Stimulated activated CD4-positive, alpha-beta T cell treated with anti-CD3 and anti-CD28 coated beads, TNF-alpha, amount 100 ng/mL, for 48 hours (primary cell): Measurements from ENCODE around the gene ARL15.

Experiments used
- DNase-seq, 3 donors: peaks; one replicate each; pipeline ENCODE4 v3.0.0-alpha.2; 2020; ENCODE audit warnings: low read depth in 3 of 3

Gene ARL15

DNA sequence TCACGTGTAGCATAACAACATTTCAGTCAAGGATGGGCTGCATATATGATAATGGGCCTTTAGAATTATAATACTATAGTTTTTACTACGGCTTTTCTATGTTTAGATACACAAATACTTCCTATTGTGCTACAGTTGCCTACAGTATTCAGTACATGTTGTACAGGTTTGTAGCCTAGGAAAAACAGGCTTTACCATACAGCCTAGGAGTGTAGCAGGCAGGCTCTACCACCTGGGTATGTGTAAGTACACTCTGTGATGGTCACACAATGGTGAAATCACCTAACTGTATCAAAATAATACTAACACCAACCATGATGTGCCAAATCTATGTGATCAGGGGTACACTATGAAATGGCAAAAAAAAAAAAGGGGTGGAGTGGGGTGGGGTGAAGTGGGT is 372.9 kb downstream of the ARL15 start:
- DNase-seq: no peak

- no peak for DNase-seq
These were observed 373.7 kb downstream of the ARL15 start for GRCh38 chr5:53936481-53937352.

- no peak for DNase-seq
These were observed 376.1 kb downstream of the ARL15 start for GRCh38 chr5:53934151-53934820.

GRCh38 chr5:53932351-53932750 is 378.0 kb downstream of the ARL15 start:
- no peak for DNase-seq

DNA sequence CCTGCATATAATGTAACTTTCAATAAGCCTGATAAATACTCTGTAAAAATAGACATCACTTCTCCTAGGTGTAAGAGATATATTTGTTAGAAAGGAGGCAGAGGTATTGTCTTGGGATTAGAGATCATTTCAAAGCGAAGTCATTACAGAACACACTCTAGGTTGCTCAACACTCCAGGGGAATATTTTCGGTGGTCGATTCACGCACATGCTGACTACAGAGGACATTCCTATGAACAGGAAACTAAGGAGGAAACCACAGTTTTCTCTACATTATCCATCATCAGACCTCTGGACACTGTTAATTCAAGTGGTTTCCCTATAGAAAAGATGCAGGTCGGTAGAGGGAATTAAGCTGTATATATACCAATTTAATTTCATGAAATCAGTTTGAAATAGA is 379.9 kb downstream of the ARL15 start:
- DNase-seq: no peak

DNA sequence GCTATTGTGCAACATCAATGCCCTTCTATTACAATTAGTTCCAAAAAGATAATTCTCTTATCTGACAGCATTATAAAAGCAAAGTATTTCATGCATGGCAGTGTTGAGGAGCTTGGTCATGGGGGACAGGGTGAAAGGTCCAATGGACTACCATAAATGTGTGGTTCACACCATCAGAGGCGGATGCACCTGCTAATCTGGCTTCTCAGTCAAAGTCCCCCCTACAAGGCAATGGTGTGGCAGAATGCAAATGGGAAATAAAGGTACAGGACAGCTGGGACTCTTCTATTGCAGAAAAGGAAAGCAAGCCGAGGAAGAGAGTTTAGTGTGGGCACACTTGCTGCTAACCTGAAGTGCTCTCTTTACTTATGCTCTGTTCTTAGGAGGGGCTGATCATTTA is 380.8 kb downstream of the ARL15 start:
- DNase-seq: no peak

DNA sequence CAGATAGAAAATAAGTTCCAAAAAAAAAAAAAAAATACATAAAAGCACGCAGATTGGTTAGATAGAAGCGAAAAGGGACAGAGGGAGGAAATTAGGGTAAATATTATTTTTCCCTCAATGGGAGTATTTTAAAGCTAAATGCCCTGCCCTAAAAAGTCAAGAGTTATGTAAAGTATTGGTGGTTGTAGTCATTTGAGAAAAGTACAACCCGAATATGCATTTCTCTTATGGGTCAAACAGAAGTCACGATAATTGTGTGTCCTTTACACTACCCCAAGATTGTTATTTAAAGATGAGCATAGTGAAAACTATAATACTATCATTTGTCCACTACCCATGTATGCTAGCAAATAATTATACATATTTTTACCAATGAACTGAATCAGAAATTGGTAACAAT is 381.2 kb downstream of the ARL15 start:
- no peak for DNase-seq

DNA sequence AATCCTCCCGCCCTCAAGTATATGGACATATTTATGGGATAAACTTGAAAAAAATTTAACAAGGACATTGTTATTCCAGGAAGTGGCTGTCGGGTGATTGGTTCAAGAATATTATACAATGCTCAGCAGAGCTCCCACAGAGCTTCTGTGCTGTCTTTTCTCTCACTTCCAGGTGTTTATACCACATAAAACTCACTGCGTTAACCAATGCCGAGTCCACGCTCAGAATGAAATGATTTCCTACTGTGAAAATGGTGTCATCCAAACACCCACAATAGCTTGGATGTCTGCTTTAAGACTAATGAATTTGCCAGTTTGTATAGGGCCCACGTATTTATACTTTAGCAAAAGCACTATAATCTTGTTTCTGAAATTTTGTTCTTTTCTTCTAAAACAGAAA is 381.7 kb downstream of the ARL15 start:
- DNase-seq: no peak

DNA sequence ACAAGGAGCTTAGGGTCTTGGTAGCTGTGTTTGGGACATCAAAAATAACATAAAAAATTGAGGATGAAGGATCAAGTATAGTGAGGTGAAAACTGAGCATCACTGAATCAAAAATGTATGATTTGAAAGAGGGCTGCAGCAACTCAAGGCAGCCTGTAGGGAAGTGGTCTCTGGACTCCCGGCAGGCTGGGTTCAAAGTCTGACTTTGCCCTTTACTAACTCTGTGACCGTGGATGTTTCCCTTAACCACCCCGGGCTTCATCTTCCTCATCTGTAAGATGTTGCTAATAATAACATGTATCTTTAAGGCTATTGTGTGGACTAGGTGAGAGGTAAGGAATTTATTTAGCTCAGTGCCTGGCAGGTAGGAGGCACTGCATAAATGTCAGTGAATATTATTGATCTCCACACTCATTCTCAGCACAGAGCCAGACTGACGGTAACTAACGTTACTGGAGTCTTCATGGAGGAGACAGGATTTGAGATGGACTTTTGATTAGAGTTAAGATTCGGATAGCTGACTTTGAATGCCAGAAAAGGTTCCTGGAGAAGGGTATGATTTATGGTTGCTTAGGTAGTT is 382.6 kb downstream of the ARL15 start:
- no peak for DNase-seq

- DNase-seq: no peak
These were observed 384.3 kb downstream of the ARL15 start for GRCh38 chr5:53926026-53926425.

GRCh38 chr5:53924392-53924791 is 386.0 kb downstream of the ARL15 start:
- no peak for DNase-seq

- DNase-seq: no peak
These were observed 386.4 kb downstream of the ARL15 start for GRCh38 chr5:53923961-53924360.

- DNase-seq: no peak
These were observed 387.6 kb downstream of the ARL15 start for GRCh38 chr5:53922508-53923498.

GRCh38 chr5:53917826-53918225 is 392.5 kb downstream of the ARL15 start:
- no peak for DNase-seq

- no peak for DNase-seq
These were observed 393.3 kb downstream of the ARL15 start for GRCh38 chr5:53917095-53917494.

GRCh38 chr5:53915120-53915519 is 395.3 kb downstream of the ARL15 start:
- no peak for DNase-seq

GRCh38 chr5:53913941-53914340 is 396.4 kb downstream of the ARL15 start:
- DNase-seq: no peak

- DNase-seq: no peak
These were observed 401.6 kb downstream of the ARL15 start for GRCh38 chr5:53908757-53909156.

GRCh38 chr5:53907827-53908226 is 402.5 kb downstream of the ARL15 start:
- DNase-seq: no peak

- DNase-seq: no peak
These were observed 403.6 kb downstream of the ARL15 start for GRCh38 chr5:53906736-53907135.

- DNase-seq: no peak
These were observed 408.0 kb downstream of the ARL15 start for GRCh38 chr5:53902296-53902907.
